ENCODE data around the gene ALDH9A1. TPM values are rescaled to one million over a fixed set of nuclear protein-coding genes. Genes with fewer than 3 reads are reported as not detected.
"Not testable (repeated sequence)": the region's sequence is repeated elsewhere in the genome, so short reads cannot be mapped to it uniquely, and the experiment has no call there.

ALDH9A1 gene
- total RNA-seq = 10 to 100 TPM; 42.9 to 49.7 (median 45.7) TPM
- 34.5 TPM for polyA plus RNA-seq
- long read RNA-seq, donor 1, transcript ALDH9A1-201 (11 exons, 2,696 nt) = major isoform, 184 of 192 reads
- long read RNA-seq, donor 1, partial matches to known transcripts = 6 of 192 reads
- long read RNA-seq, donor 1, other reads (novel, unspliced or antisense) = 2 of 192 reads
- long read RNA-seq, donor 2, transcript ALDH9A1-201 (11 exons, 2,696 nt) = major isoform, 69 of 69 reads
- long read RNA-seq, donor 2, partial matches to known transcripts = 0 of 69 reads
- long read RNA-seq, donor 2, other reads (novel, unspliced or antisense) = 0 of 69 reads
- long read RNA-seq, donor 3, transcript ALDH9A1-201 (11 exons, 2,696 nt) = major isoform, 467 of 483 reads
- long read RNA-seq, donor 3, partial matches to known transcripts = 4 of 483 reads
- long read RNA-seq, donor 3, other reads (novel, unspliced or antisense) = 10 of 483 reads
- long read RNA-seq, donor 4, transcript ALDH9A1-201 (11 exons, 2,696 nt) = major isoform, 85 of 90 reads
- long read RNA-seq, donor 4, partial matches to known transcripts = 2 of 90 reads
- long read RNA-seq, donor 4, other reads (novel, unspliced or antisense) = 3 of 90 reads

DNA sequence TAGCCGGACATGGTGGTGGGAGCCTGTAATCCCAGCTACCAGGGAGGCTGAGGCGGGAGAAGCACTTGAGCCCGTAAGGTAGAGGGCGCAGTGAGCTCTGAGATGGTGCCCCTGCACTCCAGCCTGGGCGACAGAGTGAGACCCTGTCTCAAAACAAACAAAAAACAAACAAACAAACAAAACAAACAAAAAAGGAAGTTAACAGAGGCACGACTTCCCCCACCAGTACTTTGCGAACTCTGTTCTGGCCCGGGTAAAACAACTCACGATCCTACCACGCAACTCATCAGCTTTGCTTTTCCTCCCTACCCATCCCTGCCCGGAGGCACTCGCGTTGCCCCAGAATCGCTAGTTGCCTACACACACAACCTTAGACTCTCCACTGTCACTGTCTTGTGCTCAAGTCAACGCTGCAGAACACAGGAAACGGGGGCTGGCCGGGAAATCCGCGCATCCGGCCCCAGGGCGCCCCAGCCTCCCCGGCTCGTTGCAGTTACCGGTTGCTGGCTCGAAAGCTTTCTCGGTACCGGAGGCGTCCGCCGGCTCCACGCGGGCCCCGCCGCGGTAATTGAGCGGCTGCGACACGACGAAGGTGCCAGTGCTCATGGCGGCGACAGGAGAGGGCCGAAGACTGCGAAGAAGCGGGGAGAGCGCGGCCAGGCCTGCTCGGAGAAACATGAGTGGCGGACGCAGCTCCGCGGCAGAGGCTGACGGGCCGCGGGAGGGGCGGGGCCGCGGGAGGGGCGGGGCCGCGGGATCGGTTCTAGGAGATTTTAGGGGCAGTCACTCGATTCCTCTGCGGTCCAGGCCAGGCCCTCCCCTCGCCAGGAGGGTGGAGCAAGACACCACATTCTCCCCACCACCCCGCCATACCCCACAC is at the start of gene ALDH9A1:
ALDH9A1 (minus strand) TSS at position 682 of the 880 bp plus-strand sequence; CDS start at position 678, 4 bp downstream.
- H3K27ac ChIP-seq (ENCODE audit: low read length) = peak within 1 kb of the TSS; percentile 95
- intact Hi-C loops (cut with DNase I) = no loop called here
- H3K4me1 ChIP-seq (ENCODE audit: control insufficient read depth, insufficient read depth, low read length) = peaks cover 4% of the 10 kb centered on the region
- ATAC-seq (peak; percentile 98), DNase-seq (peak; percentile 92 to 97 (median 97))
- WGBS = under 1% methylated on average over 65 of the region's 65 CpGs
- H3K9me3 ChIP-seq (ENCODE audit: control insufficient read depth, low read length) = no peaks in the 10 kb centered on the region
- H3K4me3 ChIP-seq (ENCODE audit: low read length) = peak within 1 kb of the TSS; percentile 60
- H3K27me3 ChIP-seq (ENCODE audit: control insufficient read depth, insufficient read depth) = no peaks in the 10 kb centered on the region

DNA sequence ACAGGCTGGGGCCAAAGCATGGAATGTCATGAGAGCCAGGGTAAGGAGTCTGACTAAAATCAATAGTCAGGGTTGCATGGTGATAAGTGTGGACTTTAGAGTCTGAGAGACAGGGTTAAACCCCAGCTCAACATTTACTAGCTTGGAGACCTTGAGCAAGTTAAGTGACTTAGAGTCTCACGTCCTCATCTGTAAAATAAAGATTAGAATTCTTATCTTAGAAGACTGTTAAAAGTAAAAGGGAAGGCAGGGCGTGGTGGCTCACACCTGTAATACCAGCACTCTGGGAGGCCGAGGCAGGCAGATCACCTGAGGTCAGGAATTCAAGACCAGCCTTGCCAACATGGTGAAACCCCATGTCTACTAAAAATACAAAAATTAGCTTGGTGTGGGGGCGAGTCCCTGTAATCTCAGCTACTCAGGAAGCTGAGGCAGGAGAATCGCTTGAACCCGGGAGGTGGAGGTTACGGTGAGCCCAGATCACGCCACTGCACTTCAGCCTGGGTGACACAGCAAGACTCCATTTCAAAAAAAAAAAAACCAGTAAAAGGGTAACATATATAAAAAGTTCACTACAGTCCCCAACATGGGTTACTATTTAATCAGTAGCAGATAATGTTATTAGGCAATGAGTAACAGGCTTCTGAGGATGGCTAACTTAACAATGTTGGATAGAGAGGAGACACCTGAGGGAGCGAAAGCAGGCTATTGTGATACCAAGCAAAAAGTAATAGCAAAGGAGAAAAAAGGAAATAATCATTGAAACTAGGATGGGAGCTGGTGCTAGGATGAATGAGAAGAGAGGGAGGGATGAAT is 49.5 kb upstream of the ALDH9A1 start:
- Histone ChIP-seq H3K4me1 (ENCODE audit: control insufficient read depth, insufficient read depth, low read length) (no peaks in the 10 kb centered on the region), H3K9me3 (ENCODE audit: control insufficient read depth, low read length) (no peaks in the 10 kb centered on the region), H3K27ac (ENCODE audit: low read length) (no peak overlapping the region), H3K4me3 (ENCODE audit: low read length) (no peak overlapping the region), H3K27me3 (ENCODE audit: control insufficient read depth, insufficient read depth) (no peaks in the 10 kb centered on the region)
- ATAC-seq (no peak), DNase-seq (no peak)
- intact Hi-C loops (cut with DNase I) = no loop called here
- WGBS = 91% methylated on average over 9 of the region's 9 CpGs

DNA sequence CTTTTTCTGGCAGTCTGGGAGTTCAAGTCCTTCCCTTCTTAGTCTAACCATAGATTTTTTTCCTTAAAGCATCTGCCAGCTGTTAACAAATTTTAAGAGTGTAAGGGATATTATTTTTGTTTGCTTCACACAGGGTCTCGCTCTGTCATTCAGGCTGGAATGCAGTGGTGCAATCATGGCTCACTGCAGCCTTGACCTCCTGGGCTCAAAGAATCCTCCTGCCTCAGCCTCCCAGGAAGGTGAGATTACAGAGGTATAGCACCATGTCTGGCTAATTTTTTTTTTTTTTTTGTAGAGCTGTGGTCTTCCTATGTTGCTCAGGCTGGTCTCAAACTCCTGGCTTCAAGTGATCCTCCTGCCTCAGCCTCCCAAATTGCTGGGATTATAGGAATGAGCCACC is 46.6 kb upstream of the ALDH9A1 start:
- intact Hi-C loops (cut with DNase I); ATAC-seq; H3K27ac ChIP-seq (ENCODE audit: low read length); H3K9me3 ChIP-seq (ENCODE audit: control insufficient read depth, low read length); H3K4me1 ChIP-seq (ENCODE audit: control insufficient read depth, insufficient read depth, low read length); H3K4me3 ChIP-seq (ENCODE audit: low read length); DNase-seq; H3K27me3 ChIP-seq (ENCODE audit: control insufficient read depth, insufficient read depth): not testable (repeated sequence)
- WGBS = 100% methylated on average over 1 of the region's 1 CpG

DNA sequence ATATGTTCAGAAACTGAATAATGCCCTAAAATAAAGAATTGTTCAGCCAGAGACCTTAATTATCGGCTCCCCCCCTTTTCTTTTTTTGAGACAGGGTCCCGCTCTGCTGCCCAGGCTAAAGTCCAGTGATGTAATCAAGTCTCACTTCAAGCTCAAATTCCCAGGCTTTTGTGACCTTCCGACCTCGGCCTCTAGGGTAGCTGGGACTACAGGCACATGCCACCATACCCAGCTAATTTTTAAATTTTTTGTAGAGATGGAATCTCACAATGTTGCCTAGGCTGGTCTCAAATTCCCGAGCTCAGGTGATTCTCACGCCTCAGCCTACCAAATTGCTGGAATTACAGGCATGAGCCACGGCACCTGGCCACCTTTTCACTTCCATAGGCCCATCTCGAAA is 43.8 kb upstream of the ALDH9A1 start:
- Histone ChIP-seq H3K27ac (ENCODE audit: low read length) (no peak overlapping the region), H3K27me3 (ENCODE audit: control insufficient read depth, insufficient read depth) (no peaks in the 10 kb centered on the region), H3K4me3 (ENCODE audit: low read length) (no peak overlapping the region), H3K4me1 (ENCODE audit: control insufficient read depth, insufficient read depth, low read length) (no peaks in the 10 kb centered on the region), H3K9me3 (ENCODE audit: control insufficient read depth, low read length) (no peaks in the 10 kb centered on the region)
- intact Hi-C loops (cut with DNase I) = no loop called here
- ATAC-seq = no peak
- DNase-seq = no peak
- 96% methylated on average over 8 of the region's 8 CpGs for WGBS

DNA sequence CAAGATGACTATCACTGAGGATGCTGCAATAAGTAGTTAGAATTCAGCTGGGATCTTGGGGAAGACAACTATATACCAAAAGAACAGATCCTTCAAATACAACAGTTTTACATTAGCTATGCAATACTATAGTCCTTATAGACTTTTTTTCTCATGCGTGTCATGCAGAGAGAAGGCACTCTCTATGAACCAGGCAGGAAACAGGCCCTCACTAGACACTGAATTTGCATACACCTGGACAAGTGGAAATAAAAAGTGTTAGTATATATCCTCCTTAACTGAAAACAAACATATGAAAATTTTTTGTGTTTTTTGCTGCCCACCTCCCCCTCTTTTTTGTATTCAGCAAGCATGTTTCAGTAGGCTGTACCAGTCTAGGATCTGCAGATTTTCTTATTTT is 40.4 kb upstream of the ALDH9A1 start:
- Histone ChIP-seq H3K9me3 (ENCODE audit: control insufficient read depth, low read length) (no peaks in the 10 kb centered on the region), H3K27ac (ENCODE audit: low read length) (no peak overlapping the region), H3K27me3 (ENCODE audit: control insufficient read depth, insufficient read depth) (no peaks in the 10 kb centered on the region), H3K4me3 (ENCODE audit: low read length) (no peak overlapping the region), H3K4me1 (ENCODE audit: control insufficient read depth, insufficient read depth, low read length) (no peaks in the 10 kb centered on the region)
- WGBS = 95% methylated on average over 1 of the region's 1 CpG
- intact Hi-C loops (cut with DNase I) = no loop called here
- no peak for DNase-seq
- ATAC-seq = no peak

DNA sequence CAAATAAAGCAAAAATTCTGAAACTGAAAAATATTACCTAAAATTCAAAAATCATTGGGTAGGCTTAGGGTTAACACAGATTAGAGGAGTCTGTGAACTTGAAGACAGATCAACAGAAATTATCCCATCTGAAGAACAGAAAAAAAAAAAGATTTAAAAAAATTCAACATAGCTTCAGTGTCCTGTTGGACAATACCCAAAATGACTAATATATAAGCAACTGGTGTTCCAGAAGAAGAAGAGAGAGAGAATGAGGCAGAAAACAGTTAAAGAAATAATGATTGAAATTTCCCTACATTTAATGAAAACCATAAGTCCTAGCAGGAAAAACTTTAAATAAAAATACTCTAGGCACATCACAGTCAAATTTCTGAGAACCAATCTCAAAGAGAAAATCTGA is 38.8 kb upstream of the ALDH9A1 start:
- intact Hi-C loops (cut with DNase I) = no loop called here
- no peak overlapping the region for H3K27ac ChIP-seq (ENCODE audit: low read length)
- no peaks in the 10 kb centered on the region for H3K27me3 ChIP-seq (ENCODE audit: control insufficient read depth, insufficient read depth)
- ATAC-seq = no peak
- no peaks in the 10 kb centered on the region for H3K4me1 ChIP-seq (ENCODE audit: control insufficient read depth, insufficient read depth, low read length)
- no peak overlapping the region for H3K4me3 ChIP-seq (ENCODE audit: low read length)
- H3K9me3 ChIP-seq (ENCODE audit: control insufficient read depth, low read length) = no peaks in the 10 kb centered on the region
- DNase-seq = no peak

DNA sequence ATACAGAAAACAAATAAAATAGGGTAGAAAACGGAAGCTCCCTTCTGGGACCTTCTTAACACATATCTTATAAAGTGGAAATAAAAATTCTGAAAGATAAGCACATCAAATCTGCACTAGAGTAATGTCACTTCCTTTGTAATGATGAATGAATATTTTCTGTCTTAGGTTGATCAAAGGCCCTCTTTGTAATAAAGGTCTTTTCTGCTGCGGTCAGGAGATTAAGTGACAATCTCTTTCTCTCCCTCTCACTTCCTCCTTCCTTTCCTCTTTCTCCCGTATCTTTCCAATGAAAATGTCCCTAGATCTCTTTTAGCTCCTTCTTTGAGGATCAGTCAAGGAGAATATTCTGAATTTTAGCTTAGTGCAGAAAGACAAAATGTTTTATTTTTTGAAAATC is 36.5 kb upstream of the ALDH9A1 start:
- Histone ChIP-seq H3K4me1 (ENCODE audit: control insufficient read depth, insufficient read depth, low read length) (no peaks in the 10 kb centered on the region), H3K27ac (ENCODE audit: low read length) (no peak overlapping the region), H3K27me3 (ENCODE audit: control insufficient read depth, insufficient read depth) (no peaks in the 10 kb centered on the region), H3K9me3 (ENCODE audit: control insufficient read depth, low read length) (no peaks in the 10 kb centered on the region), H3K4me3 (ENCODE audit: low read length) (no peak overlapping the region)
- no peak for DNase-seq
- 75% methylated on average over 3 of the region's 3 CpGs for WGBS
- no peak for ATAC-seq
- intact Hi-C loops (cut with DNase I) = no loop called here

DNA sequence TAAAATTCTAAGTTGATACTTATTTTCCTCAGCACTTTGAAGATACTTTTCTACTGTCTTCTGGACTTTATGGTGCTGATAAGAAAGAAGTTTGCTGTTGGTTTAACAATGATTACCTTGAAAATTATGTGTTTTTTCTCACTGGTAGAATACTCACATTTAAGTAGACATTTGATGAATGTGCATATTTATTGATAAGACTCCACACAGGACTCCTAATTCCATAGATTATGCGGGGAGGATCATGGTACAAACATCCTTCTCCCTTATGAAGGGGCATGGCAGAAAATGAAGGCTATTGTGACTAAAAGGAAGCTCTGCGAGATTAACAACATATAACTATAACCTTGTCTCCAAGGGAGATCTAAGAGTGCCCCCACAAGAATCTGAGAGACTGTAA is 28.5 kb upstream of the ALDH9A1 start:
- intact Hi-C loops (cut with DNase I) = no loop called here
- Histone ChIP-seq H3K4me3 (ENCODE audit: low read length) (no peak overlapping the region), H3K9me3 (ENCODE audit: control insufficient read depth, low read length) (no peaks in the 10 kb centered on the region), H3K27me3 (ENCODE audit: control insufficient read depth, insufficient read depth) (no peaks in the 10 kb centered on the region), H3K27ac (ENCODE audit: low read length) (no peak overlapping the region), H3K4me1 (ENCODE audit: control insufficient read depth, insufficient read depth, low read length) (no peaks in the 10 kb centered on the region)
- WGBS = 98% methylated on average over 2 of the region's 2 CpGs
- ATAC-seq (no peak), DNase-seq (no peak)

DNA sequence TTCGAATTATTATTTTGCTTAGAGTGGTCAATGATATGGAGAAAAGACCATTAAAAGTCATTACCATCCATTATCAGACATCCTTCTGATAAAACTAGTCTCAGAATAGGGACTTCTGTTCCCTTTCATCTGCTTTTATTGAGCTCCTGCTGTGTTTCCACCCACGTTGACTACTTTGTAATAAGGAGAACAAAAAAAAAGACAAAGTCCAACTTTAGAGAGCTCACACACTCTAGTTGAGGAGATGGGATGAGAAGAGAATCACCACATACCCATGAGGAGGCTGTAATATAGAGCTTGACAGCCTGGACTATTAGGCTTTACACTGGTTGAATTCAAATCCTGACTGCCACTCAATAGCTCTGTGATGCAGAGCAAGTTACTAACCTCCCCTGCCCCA is 27.8 kb upstream of the ALDH9A1 start:
- 94% methylated on average over 2 of the region's 2 CpGs for WGBS
- H3K27me3 ChIP-seq (ENCODE audit: control insufficient read depth, insufficient read depth) = no peaks in the 10 kb centered on the region
- no peak for DNase-seq
- no peak overlapping the region for H3K4me3 ChIP-seq (ENCODE audit: low read length)
- H3K9me3 ChIP-seq (ENCODE audit: control insufficient read depth, low read length) = no peaks in the 10 kb centered on the region
- intact Hi-C loops (cut with DNase I) = no loop called here
- ATAC-seq = no peak
- H3K4me1 ChIP-seq (ENCODE audit: control insufficient read depth, insufficient read depth, low read length) = no peaks in the 10 kb centered on the region
- no peak overlapping the region for H3K27ac ChIP-seq (ENCODE audit: low read length)

DNA sequence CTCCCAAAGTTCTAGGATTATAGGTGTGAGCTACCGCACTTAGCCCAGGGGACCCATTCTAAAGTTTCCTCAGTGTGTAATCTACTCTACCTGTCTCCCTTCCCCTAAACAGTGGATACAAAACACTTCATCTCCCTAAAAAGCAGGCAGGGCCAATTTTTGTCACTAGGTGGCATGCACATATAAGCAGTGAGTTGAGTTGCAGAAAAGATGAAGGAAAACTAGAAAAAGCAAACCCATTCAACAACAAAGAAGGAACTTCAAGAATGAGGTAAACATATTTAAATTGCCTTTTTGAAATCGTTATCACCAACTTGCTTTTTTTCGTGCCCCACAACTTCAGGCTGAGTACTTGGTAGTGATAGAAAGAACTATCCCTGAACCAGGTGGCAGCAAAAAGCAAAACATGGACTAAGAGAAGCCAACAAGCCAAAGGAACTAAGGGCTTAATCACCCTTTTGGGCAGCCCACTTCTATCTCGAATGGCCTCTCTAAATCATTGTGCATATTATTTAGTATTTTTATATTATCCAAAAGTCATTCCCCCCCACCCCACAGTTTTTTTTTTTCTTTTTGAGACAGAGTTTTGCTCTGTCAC is 19.7 kb upstream of the ALDH9A1 start:
- Histone ChIP-seq H3K4me1 (ENCODE audit: control insufficient read depth, insufficient read depth, low read length) (no peaks in the 10 kb centered on the region), H3K9me3 (ENCODE audit: control insufficient read depth, low read length) (no peaks in the 10 kb centered on the region), H3K27me3 (ENCODE audit: control insufficient read depth, insufficient read depth) (no peaks in the 10 kb centered on the region), H3K4me3 (ENCODE audit: low read length) (no peak overlapping the region), H3K27ac (ENCODE audit: low read length) (no peak overlapping the region)
- 22% methylated on average over 4 of the region's 4 CpGs for WGBS
- DNase-seq (no peak), ATAC-seq (no peak)
- intact Hi-C loops (cut with DNase I) = loop anchor here (5.0 to 10.0 kb wide), 2 partner anchors 194 to 197 kb away; no protein-coding TSS in a partner anchor
